ENCODE measurements around the gene MOGAT1. TPM values are rescaled to one million over a fixed set of nuclear protein-coding genes. Genes with fewer than 3 reads are reported as not detected.

MOGAT1 gene
- total and polyA plus RNA-seq, 2 of the 13 experiments (the other 11 are each of a cell fraction or from before 2014, with no cell fraction given): 0.98 to 4.3 TPM

DNA sequence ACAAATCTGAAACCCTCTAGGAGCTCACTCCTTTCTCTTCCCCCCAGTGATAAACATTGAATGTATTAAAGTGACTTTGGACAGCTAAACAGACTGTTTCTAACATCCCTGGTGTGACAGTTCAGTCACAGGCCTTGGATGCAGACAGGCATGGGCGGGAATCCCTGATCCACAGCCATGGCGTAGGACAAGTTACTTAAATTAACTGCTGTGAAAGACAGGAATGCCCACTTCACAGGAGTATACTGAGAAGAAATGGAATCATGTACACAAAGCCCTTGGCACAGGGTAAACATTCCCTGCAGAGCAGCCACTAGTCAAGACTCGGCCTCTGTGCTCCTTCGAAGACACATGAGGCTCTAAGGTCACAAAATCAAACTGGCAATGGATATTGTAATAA lies 49.6 kb upstream of the MOGAT1 start:
- ChIA-PET CTCF (ENCODE audit: low intra/inter-chr PET ratio, low total read pairs) (no interaction called here), POLR2A (no interaction called here)
- H3K4me3 ChIP-seq (replicated peaks in 1 of 3; ENCODE audit: insufficient read depth in 1 of 3, low read depth in 2 of 3, low read length in 3 of 3): no peak overlapping the region
- H3K27ac ChIP-seq (ENCODE audit: extremely low read length, insufficient read depth, low read length): no peak overlapping the region
- DNase-seq (ENCODE audit: low spot score) (no peak), ATAC-seq (no peak), FAIRE-seq (no peak)
- peaks cover 11 to 76% of the 10 kb centered on the region in 2 experiments for H3K36me3 ChIP-seq (replicated peaks in 1 of 2; ENCODE audit: control insufficient read depth in 1 of 2, insufficient read depth in 2 of 2, low read length in 2 of 2)
- no peaks in the 10 kb centered on the region for H3K9me3 ChIP-seq (ENCODE audit: low read length)
- BruUV-seq (replicated peaks): no TSS peak
- no peaks in the 10 kb centered on the region for H3K79me2 ChIP-seq (ENCODE audit: insufficient read depth, low read length)
- H3K4me2 ChIP-seq (ENCODE audit: low read depth, low read length): no peak overlapping the region
- no peaks in the 10 kb centered on the region for H3K27me3 ChIP-seq (ENCODE audit: control insufficient read depth in 1 of 2, insufficient read depth in 2 of 2, low read length in 2 of 2)
- no peak overlapping the region for H2AFZ ChIP-seq (ENCODE audit: low read length)
- H3K9ac ChIP-seq (ENCODE audit: insufficient read depth, low read depth, low read length): no peak overlapping the region
- intact Hi-C loops (cut with micrococcal nuclease; ENCODE audit: unreplicated experiment): no loop called here
- 98% methylated on average over 4 of the region's 4 CpGs for WGBS (ENCODE audit: low lambda C conversion rate)
- in situ Hi-C loops (cut with HindIII; ENCODE audit: extremely low pct_ligation_motif_present, low pct_unique_long_range_greater_than_20kb): no loop called here
- no peaks in the 10 kb centered on the region for H4K20me1 ChIP-seq (ENCODE audit: insufficient read depth, low read length)
- H3K4me1 ChIP-seq (ENCODE audit: insufficient read depth, low read length): no peaks in the 10 kb centered on the region
- TF ChIP-seq NBN (conservative IDR thresholded peaks at IDR 0.05) (no peak), PRMT3 (CRISPR knock-in tag; IDR thresholded peaks at IDR 0.05; ENCODE audit: borderline replicate concordance, low read depth) (no peak), MXD4 (CRISPR knock-in tag; IDR thresholded peaks at IDR 0.05) (no peak), MED8 (CRISPR knock-in tag; IDR thresholded peaks at IDR 0.05; ENCODE audit: insufficient replicate concordance) (no peak), CHD4 (IDR thresholded peaks at IDR 0.05; ENCODE audit: borderline replicate concordance, low read length) (no peak), ZNF782 (CRISPR knock-in tag; IDR thresholded peaks at IDR 0.05; ENCODE audit: borderline replicate concordance) (no peak), ZMYM4 (CRISPR knock-in tag; IDR thresholded peaks at IDR 0.05) (no peak), SAFB2 (CRISPR knock-in tag; IDR thresholded peaks at IDR 0.05; ENCODE audit: borderline replicate concordance, low read depth) (no peak)
- TF ChIP-seq, protein P1, sequence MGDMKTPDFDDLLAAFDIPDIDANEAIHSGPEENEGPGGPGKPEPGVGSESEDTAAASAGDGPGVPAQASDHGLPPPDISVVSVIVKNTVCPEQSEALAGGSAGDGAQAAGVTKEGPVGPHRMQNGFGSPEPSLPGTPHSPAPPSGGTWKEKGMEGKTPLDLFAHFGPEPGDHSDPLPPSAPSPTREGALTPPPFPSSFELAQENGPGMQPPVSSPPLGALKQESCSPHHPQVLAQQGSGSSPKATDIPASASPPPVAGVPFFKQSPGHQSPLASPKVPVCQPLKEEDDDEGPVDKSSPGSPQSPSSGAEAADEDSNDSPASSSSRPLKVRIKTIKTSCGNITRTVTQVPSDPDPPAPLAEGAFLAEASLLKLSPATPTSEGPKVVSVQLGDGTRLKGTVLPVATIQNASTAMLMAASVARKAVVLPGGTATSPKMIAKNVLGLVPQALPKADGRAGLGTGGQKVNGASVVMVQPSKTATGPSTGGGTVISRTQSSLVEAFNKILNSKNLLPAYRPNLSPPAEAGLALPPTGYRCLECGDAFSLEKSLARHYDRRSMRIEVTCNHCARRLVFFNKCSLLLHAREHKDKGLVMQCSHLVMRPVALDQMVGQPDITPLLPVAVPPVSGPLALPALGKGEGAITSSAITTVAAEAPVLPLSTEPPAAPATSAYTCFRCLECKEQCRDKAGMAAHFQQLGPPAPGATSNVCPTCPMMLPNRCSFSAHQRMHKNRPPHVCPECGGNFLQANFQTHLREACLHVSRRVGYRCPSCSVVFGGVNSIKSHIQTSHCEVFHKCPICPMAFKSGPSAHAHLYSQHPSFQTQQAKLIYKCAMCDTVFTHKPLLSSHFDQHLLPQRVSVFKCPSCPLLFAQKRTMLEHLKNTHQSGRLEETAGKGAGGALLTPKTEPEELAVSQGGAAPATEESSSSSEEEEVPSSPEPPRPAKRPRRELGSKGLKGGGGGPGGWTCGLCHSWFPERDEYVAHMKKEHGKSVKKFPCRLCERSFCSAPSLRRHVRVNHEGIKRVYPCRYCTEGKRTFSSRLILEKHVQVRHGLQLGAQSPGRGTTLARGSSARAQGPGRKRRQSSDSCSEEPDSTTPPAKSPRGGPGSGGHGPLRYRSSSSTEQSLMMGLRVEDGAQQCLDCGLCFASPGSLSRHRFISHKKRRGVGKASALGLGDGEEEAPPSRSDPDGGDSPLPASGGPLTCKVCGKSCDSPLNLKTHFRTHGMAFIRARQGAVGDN (CRISPR knock-in tag; IDR thresholded peaks at IDR 0.05): no peak
- TF ChIP-seq, protein P2, sequence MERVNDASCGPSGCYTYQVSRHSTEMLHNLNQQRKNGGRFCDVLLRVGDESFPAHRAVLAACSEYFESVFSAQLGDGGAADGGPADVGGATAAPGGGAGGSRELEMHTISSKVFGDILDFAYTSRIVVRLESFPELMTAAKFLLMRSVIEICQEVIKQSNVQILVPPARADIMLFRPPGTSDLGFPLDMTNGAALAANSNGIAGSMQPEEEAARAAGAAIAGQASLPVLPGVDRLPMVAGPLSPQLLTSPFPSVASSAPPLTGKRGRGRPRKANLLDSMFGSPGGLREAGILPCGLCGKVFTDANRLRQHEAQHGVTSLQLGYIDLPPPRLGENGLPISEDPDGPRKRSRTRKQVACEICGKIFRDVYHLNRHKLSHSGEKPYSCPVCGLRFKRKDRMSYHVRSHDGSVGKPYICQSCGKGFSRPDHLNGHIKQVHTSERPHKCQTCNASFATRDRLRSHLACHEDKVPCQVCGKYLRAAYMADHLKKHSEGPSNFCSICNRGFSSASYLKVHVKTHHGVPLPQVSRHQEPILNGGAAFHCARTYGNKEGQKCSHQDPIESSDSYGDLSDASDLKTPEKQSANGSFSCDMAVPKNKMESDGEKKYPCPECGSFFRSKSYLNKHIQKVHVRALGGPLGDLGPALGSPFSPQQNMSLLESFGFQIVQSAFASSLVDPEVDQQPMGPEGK (CRISPR knock-in tag; IDR thresholded peaks at IDR 0.05): no peak
- TF ChIP-seq, protein P3, sequence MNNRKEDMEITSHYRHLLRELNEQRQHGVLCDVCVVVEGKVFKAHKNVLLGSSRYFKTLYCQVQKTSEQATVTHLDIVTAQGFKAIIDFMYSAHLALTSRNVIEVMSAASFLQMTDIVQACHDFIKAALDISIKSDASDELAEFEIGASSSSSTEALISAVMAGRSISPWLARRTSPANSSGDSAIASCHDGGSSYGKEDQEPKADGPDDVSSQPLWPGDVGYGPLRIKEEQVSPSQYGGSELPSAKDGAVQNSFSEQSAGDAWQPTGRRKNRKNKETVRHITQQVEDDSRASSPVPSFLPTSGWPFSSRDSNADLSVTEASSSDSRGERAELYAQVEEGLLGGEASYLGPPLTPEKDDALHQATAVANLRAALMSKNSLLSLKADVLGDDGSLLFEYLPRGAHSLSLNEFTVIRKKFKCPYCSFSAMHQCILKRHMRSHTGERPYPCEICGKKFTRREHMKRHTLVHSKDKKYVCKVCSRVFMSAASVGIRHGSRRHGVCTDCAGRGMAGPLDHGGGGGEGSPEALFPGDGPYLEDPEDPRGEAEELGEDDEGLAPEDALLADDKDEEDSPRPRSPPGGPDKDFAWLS (CRISPR knock-in tag; IDR thresholded peaks at IDR 0.05; ENCODE audit: borderline replicate concordance): no peak
- TF ChIP-seq, protein P4, sequence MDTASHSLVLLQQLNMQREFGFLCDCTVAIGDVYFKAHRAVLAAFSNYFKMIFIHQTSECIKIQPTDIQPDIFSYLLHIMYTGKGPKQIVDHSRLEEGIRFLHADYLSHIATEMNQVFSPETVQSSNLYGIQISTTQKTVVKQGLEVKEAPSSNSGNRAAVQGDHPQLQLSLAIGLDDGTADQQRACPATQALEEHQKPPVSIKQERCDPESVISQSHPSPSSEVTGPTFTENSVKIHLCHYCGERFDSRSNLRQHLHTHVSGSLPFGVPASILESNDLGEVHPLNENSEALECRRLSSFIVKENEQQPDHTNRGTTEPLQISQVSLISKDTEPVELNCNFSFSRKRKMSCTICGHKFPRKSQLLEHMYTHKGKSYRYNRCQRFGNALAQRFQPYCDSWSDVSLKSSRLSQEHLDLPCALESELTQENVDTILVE (CRISPR knock-in tag; IDR thresholded peaks at IDR 0.05): no peak

Data from HepG2 (cell line).